Testis (tissue), 3 donors: ENCODE data around the gene SERTAD2. TPM values are rescaled to one million over a fixed set of nuclear protein-coding genes. Genes with fewer than 3 reads are reported as not detected.

Experiments used
- DNase-seq: peaks from one replicate; pipeline ENCODE4 v3.0.0-alpha.2; 2019
- H3K27ac ChIP-seq, 2 donors: fragments of 200-600 bp; sonication (generic); one replicate each; pipeline ENCODE4 v1.5.1; 2019
- H3K27me3 ChIP-seq: fragments of 200-600 bp; sonication (generic); one replicate; pipeline ENCODE4 v1.5.1; 2019
- H3K36me3 ChIP-seq: fragments of 200-600 bp; sonication (generic); one replicate; pipeline ENCODE4 v1.5.1; 2017; ENCODE audit warnings: low read depth; ENCODE audit errors: missing control alignments
- H3K4me1 ChIP-seq: fragments of 200-600 bp; sonication (generic); one replicate; pipeline ENCODE4 v1.5.1; 2019
- H3K4me3 ChIP-seq, 2 donors: fragments of 200-600 bp; sonication (generic); one replicate each; pipeline ENCODE4 v1.5.1; 2017 to 2019
- H3K9me3 ChIP-seq: fragments of 200-600 bp; sonication (generic); one replicate; pipeline ENCODE4 v1.5.1; 2017
- CTCF ChIP-seq, 3 experiments: fragments of 450-650 bp in 2 of 3; fragments of 200-600 bp in 1 of 3; sonication (generic) in 1 of 3; IDR thresholded peaks; one replicate each; pipeline ENCODE4 v1.5.1; 2016 to 2019; ENCODE audit warnings: antibody characterized with exemption in 3 of 3, mild to moderate bottlenecking in 2 of 3, moderate library complexity in 1 of 3
- POLR2A ChIP-seq: fragments of 450-650 bp; IDR thresholded peaks from one replicate; pipeline ENCODE4 v1.6.1; 2017; ENCODE audit warnings: antibody characterized with exemption, mild to moderate bottlenecking, moderate library complexity
- WGBS, 2 donors: methylation state at CpG; one replicate each; pipeline ENCODE4 v1.1.5; 2018; 5-methylcytosine and 5-hydroxymethylcytosine counted together
- intact Hi-C: fragments of 100-400 bp; cut with DNase I; formaldehyde crosslinking; loops from one replicate; pipeline ENCODE4 v1.15.1; 2023; ENCODE audit warnings: low total_unique reads
- polyA plus RNA-seq: library from polyadenylated mRNA; stranded (reverse); fragments of 350-450 nt; fragmentation: Illumina TruSeq; extraction: RNeasy Lipid Tissue Mini Kit (QIAGEN cat#74804); gene quantifications from one replicate; pipeline ENCODE4 v1.2.3, GENCODE V29; 2014; ENCODE audit warnings: low read depth, low replicate concordance; ENCODE audit not compliant: insufficient read depth
- total RNA-seq, 2 donors: library from RNA; depleted of rRNA; stranded (reverse); fragments of >200 nt; gene quantifications; one replicate each; pipeline ENCODE4 v1.2.3, GENCODE V29; 2016

SERTAD2 gene
- total and polyA plus RNA-seq, 3 donors from 2014 or later = 24.8 to 41.7 (median 41.4) TPM

DNA sequence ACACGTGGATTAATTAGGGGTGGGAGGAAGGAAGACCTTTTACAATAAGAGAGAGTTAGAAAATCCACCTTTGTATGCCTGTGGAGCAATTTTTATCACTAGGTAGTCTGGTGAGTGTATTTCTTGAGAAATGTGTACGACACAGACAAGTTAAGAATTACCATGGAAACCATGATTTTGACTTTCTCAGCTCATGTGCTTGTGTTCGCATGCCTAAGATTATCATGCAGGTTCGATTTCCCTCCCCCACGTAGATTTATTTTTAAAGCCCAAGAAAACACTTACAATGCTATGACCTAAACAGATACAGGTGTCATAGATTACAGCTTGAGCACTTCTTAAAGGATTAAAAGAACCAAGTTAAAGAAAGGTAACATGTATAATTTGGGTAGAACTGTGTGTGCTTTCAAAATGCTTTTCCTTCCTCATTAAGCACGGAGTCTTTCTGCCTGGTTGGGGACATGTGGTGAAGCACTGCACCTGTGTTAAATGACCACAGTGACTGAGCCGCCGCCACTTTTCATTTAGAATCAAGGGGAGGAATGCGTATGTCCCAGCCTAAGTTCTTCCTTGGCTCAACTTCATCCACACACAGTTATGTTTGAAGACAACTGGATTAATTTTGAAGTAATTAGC, 16.6 kb downstream of the SERTAD2 start:
- WGBS, 2 donors = 65 to 70% methylated on average over 9 of the region's 9 CpGs
- Histone ChIP-seq H3K9me3 (no peaks in the 10 kb centered on the region), H3K4me1 (peaks cover 30% of the 10 kb centered on the region), H3K36me3 (no peaks in the 10 kb centered on the region), H3K4me3 (no peak overlapping the region), H3K27ac (no peak overlapping the region), H3K27me3 (no peaks in the 10 kb centered on the region)
- no peak for TF ChIP-seq POLR2A
- TF ChIP-seq CTCF (IDR thresholded peaks at IDR 0.05) = no peak
- intact Hi-C loops = no loop called here
- no peak for DNase-seq

DNA sequence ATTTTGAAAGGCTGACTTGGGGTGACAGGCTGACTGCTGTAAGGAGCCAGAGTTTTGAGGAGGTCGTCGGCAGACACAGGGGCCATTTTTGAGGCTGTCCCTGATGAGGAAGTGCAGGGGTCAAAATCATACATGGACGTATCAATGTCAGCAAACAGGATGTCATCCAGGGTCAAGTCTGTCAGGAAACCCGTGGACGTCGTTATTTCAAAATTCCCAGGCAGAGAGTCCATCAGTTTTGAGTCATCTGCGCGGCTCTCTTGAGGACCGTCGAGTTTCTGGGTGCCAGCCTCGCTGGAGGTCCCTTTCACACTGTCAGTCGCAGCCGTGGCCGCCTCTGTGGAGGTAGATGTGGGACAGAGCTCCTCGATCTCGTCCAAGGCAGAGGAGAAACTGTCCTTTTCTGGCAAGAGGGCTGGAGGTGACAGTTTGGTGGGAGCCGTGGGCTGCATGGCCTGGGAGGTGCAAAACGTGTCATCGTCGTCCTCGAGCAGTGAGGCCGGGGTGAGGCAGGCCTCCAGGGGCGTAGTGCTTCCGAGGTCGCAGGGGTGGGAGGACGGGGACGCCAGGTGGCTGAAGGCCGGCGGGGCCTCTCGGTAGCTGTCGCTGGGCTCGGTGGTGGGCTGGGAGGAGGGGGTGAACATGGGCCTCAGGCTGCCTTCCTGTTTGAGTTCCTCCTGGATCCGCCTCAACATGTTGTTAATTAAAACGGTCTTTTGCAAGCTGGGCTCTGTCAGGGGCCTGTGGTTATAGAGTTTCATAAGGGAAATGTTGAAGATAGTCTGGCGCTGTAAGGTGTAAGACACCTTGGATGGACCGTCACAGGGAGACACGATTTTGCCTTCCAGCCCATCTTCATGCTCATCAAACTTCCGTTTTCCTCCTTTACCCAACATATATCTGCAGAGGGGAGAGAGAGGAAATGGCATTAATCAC, 17.5 kb downstream of the SERTAD2 start:
- WGBS, 2 donors = 82 to 85% methylated on average over 26 to 38 of the region's 38 CpGs
- intact Hi-C loops = no loop called here
- TF ChIP-seq POLR2A = no peak
- no peak for TF ChIP-seq CTCF (IDR thresholded peaks at IDR 0.05)
- H3K4me3 ChIP-seq = no peak overlapping the region
- H3K4me1 ChIP-seq = peaks cover 21% of the 10 kb centered on the region
- H3K27me3 ChIP-seq = no peaks in the 10 kb centered on the region
- H3K36me3 ChIP-seq = no peaks in the 10 kb centered on the region
- no peaks in the 10 kb centered on the region for H3K9me3 ChIP-seq
- DNase-seq = no peak
- H3K27ac ChIP-seq = no peak overlapping the region

- TF ChIP-seq CTCF (IDR thresholded peaks at IDR 0.05) (no peak), POLR2A (no peak)
- Histone ChIP-seq H3K36me3 (no peaks in the 10 kb centered on the region), H3K27ac (no peak overlapping the region), H3K27me3 (no peaks in the 10 kb centered on the region), H3K4me3 (no peak overlapping the region), H3K9me3 (no peaks in the 10 kb centered on the region), H3K4me1 (peaks cover 8% of the 10 kb centered on the region)
- intact Hi-C loops = no loop called here
- DNase-seq = no peak
- 79 to 88% methylated on average over 11 of the region's 11 CpGs for WGBS, 2 donors
Observed at GRCh38 chr2:64634345-64635267, 19.1 kb downstream of the SERTAD2 start.

- DNase-seq = no peak
- WGBS, 2 donors = 77 to 90% methylated on average over 9 of the region's 9 CpGs
- no peaks in the 10 kb centered on the region for H3K27me3 ChIP-seq
- H3K36me3 ChIP-seq = no peaks in the 10 kb centered on the region
- H3K9me3 ChIP-seq = no peaks in the 10 kb centered on the region
- no peak overlapping the region for H3K4me3 ChIP-seq
- H3K27ac ChIP-seq = no peak overlapping the region
- TF ChIP-seq CTCF (IDR thresholded peaks at IDR 0.05) = no peak
- TF ChIP-seq POLR2A = no peak
- H3K4me1 ChIP-seq = peaks cover 15% of the 10 kb centered on the region
- intact Hi-C loops = no loop called here
Observed at GRCh38 chr2:64632835-64633819, 20.6 kb downstream of the SERTAD2 start.
